Stimulated activated CD4-positive, alpha-beta T cell treated with anti-CD3 and anti-CD28 coated beads, Interleukin-2, amount 100 ng/mL, for 24 hours (primary cell): ENCODE measurements around the gene ZIC5.

ENCODE experiments used
- DNase-seq, 2 donors: peaks; one replicate each; pipeline ENCODE4 v3.0.0-alpha.2; 2020

ZIC5 gene

DNA sequence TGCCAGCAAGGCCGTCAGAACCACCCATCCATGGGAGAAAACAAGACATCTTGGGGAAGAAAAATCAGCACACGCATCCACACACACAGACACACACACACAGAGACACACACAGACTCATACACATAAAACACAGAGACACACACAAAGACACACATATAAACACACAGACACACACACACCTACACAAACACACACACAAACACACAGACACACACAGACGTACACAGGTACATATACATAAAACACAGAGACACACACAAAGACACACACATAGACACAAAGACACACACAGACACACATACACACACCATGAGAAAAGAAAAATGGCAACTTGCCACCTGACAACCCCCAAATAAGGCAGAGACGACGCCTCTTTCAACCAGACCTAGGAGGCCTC lies 40.6 kb downstream of the ZIC5 start:
- DNase-seq: no peak

- no peak for DNase-seq
Measured at GRCh38 chr13:99929866-99930265, 41.7 kb downstream of the ZIC5 start.

DNA sequence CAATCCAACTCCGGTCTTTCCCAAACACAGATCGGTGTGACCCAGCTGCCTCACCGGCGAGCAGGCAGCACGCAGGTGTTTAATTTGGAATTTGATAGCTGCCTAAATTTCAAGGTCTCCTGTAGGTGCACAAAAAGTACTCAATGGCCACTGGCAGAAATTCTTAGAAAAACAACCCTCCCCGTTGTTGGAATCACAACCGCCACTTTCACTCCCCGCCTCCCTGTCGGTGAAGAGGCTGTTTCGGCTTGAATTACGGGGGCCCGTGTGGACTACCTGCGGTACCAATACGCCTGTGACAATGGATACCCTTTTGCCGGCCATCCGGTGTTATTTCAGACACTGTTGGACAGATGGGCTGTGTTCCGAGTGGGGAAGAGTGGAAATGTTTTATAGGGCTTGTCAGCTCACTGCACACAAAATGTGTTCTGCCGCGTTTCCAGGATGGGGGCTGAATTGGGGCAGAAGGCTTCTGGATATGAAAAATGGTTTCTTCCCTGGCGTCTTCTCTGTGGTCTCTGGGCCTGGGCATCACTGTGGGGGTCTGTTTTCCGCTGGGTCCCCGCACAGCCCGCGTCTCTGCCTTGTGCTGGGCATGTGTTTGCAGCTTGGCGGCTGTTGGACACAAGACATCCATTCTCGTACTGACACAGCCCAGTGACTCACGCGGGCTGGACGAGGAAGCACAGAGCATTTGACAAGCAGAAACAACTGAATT lies 45.4 kb downstream of the ZIC5 start:
- no peak for DNase-seq

- DNase-seq: no peak
Measured at GRCh38 chr13:99923877-99924582, 47.5 kb downstream of the ZIC5 start.

- DNase-seq: no peak
Measured at GRCh38 chr13:99922631-99923404, 48.7 kb downstream of the ZIC5 start.

DNA sequence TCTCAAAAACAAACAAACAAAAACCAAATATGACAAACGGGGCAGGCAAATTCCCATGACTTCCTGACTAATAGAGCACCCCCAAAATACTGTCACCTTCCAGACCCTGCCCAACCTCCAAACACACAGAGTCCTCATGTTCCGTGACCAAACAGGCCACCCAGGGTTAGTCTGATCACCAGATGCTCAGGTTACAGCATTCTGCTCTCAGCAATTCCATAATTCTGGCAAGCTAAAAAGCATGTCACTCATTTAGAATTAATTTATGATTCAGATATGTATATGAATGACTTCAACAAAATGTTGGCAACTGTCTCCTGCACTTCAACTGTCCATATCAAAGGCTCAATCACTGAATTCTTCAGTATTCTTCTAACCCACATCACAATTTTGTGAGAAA lies 52.4 kb downstream of the ZIC5 start:
- DNase-seq: no peak

DNA sequence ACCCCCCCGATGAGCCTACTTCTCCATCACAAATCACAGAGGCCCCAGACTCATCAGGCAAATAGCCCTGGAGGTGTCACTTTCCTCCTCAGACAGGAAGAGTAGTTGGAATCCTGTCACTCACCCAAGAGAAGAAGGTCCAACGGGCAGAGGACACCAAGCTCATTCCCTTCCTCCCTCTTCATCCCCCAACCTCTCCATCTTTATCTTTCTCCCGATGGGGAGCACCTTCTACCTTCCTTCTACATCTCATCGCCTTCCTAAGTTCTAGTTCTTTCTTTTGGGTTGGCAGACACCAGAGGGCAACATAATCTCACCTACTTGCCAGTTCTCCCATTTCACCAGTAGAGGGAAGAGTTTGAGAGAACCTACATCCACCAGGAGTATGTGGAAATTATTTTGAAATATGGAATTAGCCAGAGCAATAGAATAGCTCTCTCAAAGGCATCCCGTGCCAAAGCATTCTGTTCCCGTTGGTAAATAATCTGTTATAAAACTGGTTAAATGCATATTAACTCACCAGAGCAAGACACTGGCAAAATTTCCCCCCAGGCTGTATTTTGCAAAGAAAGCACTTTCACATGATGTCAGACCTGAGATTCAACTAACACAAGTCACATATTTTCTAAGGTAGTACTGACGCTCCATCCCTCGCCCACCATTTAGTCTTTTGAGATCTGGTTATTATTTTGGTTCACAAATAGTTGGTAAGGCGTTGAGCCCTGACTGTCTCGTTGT lies 55.0 kb downstream of the ZIC5 start:
- no peak for DNase-seq

GRCh38 chr13:99913167-99913566 lies 58.4 kb downstream of the ZIC5 start:
- no peak for DNase-seq
